ENCODE results near the gene SEZ6.

DNA sequence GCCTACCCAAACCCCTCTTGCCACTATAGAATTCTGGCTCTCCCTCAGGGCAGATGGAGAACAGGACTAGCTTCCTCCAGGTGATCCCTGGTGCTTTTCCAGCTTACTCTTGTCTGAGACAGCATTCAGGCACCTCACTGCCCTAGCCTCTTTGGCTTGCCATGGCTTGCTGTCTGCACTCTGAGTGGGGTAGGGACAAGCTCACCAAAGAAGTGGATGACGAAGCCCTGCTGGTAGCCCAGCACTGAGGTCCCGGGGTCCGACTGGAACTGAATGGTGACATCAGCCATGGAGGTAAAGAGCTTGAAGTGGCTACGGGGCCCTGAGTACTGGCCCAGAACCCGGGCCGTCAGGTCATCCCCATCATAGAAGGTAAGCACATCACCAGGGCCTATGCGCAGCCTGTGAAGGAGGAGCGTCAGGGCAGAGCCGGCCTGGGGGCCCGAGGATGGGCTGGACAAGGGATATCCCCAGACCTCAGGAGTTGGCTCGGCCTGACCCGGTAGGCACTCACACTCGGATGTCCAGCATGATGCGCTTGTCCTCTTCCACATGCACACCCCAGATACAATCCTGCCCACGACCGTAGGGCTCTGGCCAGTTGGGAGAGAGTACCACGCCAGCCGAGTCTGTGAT lies 46.9 kb downstream of the SEZ6 start:
- TF ChIP-seq, protein P1, sequence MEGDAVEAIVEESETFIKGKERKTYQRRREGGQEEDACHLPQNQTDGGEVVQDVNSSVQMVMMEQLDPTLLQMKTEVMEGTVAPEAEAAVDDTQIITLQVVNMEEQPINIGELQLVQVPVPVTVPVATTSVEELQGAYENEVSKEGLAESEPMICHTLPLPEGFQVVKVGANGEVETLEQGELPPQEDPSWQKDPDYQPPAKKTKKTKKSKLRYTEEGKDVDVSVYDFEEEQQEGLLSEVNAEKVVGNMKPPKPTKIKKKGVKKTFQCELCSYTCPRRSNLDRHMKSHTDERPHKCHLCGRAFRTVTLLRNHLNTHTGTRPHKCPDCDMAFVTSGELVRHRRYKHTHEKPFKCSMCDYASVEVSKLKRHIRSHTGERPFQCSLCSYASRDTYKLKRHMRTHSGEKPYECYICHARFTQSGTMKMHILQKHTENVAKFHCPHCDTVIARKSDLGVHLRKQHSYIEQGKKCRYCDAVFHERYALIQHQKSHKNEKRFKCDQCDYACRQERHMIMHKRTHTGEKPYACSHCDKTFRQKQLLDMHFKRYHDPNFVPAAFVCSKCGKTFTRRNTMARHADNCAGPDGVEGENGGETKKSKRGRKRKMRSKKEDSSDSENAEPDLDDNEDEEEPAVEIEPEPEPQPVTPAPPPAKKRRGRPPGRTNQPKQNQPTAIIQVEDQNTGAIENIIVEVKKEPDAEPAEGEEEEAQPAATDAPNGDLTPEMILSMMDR (conservative IDR thresholded peaks at IDR 0.05 in 1 of 2, IDR thresholded peaks at IDR 0.05 in 1 of 2; ENCODE audit: low read depth in 1 of 2, low read length in 2 of 2), result no peak
- no peak for TF ChIP-seq EZH2 (IDR thresholded peaks at IDR 0.05; ENCODE audit: low read length, missing control alignments)
